Body of pancreas (tissue), 4 donors: ENCODE measurements around the gene PKNOX1.

Experiments
- POLR2A ChIP-seq, 3 donors: fragments of 450-650 bp; IDR thresholded peaks; one replicate each; pipeline ENCODE4 v1.6.1; 2016; ENCODE audit warnings: antibody characterized with exemption in 3 of 3, mild to moderate bottlenecking in 2 of 3
- TF ChIP-seq, protein P1 (sequence below), 7 experiments: fragments of 450-650 bp in 4 of 7; fragments of 200-600 bp in 3 of 7; sonication (generic) in 3 of 7; IDR thresholded peaks; one replicate each; pipeline ENCODE4 v1.5.1; 2016 to 2019; ENCODE audit warnings: antibody characterized with exemption in 7 of 7

GRCh38 chr21:42971897-42972275, 2.5 kb upstream of the PKNOX1 start:
- no peak for TF ChIP-seq POLR2A (IDR thresholded peaks at IDR 0.05)
- TF ChIP-seq, protein P1, sequence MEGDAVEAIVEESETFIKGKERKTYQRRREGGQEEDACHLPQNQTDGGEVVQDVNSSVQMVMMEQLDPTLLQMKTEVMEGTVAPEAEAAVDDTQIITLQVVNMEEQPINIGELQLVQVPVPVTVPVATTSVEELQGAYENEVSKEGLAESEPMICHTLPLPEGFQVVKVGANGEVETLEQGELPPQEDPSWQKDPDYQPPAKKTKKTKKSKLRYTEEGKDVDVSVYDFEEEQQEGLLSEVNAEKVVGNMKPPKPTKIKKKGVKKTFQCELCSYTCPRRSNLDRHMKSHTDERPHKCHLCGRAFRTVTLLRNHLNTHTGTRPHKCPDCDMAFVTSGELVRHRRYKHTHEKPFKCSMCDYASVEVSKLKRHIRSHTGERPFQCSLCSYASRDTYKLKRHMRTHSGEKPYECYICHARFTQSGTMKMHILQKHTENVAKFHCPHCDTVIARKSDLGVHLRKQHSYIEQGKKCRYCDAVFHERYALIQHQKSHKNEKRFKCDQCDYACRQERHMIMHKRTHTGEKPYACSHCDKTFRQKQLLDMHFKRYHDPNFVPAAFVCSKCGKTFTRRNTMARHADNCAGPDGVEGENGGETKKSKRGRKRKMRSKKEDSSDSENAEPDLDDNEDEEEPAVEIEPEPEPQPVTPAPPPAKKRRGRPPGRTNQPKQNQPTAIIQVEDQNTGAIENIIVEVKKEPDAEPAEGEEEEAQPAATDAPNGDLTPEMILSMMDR (IDR thresholded peaks at IDR 0.05), result no peak
